Kidney tubule cell (primary cell): Measurements from ENCODE around the gene SCAF4.
"Not testable (repeated sequence)": the region's sequence is repeated elsewhere in the genome, so short reads cannot be mapped to it uniquely, and the experiment has no call there.

Experiments used
- DNase-seq: peaks from one replicate; pipeline ENCODE4 v3.0.0-alpha.2; 2018; ENCODE audit warnings: low spot score

SCAF4 gene, protein sequence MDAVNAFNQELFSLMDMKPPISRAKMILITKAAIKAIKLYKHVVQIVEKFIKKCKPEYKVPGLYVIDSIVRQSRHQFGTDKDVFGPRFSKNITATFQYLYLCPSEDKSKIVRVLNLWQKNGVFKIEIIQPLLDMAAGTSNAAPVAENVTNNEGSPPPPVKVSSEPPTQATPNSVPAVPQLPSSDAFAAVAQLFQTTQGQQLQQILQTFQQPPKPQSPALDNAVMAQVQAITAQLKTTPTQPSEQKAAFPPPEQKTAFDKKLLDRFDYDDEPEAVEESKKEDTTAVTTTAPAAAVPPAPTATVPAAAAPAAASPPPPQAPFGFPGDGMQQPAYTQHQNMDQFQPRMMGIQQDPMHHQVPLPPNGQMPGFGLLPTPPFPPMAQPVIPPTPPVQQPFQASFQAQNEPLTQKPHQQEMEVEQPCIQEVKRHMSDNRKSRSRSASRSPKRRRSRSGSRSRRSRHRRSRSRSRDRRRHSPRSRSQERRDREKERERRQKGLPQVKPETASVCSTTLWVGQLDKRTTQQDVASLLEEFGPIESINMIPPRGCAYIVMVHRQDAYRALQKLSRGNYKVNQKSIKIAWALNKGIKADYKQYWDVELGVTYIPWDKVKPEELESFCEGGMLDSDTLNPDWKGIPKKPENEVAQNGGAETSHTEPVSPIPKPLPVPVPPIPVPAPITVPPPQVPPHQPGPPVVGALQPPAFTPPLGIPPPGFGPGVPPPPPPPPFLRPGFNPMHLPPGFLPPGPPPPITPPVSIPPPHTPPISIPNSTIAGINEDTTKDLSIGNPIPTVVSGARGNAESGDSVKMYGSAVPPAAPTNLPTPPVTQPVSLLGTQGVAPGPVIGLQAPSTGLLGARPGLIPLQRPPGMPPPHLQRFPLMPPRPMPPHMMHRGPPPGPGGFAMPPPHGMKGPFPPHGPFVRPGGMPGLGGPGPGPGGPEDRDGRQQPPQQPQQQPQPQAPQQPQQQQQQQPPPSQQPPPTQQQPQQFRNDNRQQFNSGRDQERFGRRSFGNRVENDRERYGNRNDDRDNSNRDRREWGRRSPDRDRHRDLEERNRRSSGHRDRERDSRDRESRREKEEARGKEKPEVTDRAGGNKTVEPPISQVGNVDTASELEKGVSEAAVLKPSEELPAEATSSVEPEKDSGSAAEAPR

GRCh38 chr21:31731857-31732596 lies at the start of gene SCAF4:
TSS of gene SCAF4 (minus strand) at chr21:31732118. CDS start at chr21:31731692, 426 bp downstream.
- peak; percentile 93 for DNase-seq

DNA sequence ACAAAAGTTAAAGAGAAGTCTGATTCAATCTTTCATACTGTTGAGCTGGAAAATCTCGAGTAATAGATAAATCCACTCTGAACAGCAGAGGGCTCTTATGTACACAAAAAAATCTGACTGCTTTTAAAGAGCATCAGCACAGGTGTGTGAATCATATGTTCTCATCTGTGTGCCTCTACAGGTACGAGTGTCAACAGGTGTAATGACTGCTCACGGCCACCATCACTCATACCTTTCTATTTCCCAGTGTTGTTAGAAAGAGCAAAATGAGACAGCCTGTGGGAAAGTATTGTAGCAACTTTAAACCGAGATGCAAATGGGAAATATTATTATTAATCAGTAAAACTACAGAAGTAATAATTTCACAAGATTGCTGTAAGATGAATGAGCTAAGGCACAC lies 49.0 kb upstream of the SCAF4 start:
- peak; percentile 35 for DNase-seq

GRCh38 chr21:31778546-31778945 lies 46.6 kb upstream of the SCAF4 start:
- no peak for DNase-seq

DNA sequence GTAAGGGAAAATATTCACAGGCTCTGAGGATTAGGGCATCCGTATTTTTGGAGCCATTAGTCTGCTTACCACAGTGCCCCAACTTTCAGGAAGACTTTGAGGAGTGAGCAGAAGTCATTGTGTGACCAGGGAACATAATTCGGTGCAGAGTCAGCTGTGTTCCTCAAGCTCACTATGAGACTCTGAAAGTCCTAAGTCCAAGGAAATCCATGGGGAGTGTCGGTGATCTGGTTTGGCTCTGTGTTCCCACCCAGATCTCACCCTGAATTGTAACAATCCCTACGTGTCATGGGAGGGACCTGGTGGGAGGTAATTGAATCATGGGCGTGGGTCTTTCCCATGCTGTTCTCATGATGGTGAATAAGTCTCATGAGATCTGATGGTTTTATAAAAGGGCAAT lies 45.9 kb upstream of the SCAF4 start:
- DNase-seq, result no peak

DNA sequence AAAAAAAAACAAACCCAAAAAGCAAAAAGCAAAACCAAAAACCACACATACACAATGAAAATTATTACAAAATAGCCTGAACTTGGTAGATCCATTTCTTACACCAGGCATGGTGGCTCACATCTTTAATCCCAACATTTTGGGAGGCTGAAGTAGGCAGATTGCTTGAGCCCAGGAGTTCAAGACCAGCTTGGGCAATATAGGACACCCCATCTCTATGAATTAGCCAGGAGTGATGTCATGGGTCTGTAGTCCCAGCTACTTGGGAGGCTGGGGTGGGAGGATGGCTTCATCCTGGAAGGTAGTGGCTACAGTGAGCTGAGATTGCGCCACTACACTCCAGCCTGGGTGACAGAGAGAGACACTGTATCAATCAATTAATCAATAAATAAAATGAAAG lies 42.1 kb upstream of the SCAF4 start:
- DNase-seq, result no peak

GRCh38 chr21:31772674-31773555 lies 41.0 kb upstream of the SCAF4 start:
- no peak for DNase-seq

DNA sequence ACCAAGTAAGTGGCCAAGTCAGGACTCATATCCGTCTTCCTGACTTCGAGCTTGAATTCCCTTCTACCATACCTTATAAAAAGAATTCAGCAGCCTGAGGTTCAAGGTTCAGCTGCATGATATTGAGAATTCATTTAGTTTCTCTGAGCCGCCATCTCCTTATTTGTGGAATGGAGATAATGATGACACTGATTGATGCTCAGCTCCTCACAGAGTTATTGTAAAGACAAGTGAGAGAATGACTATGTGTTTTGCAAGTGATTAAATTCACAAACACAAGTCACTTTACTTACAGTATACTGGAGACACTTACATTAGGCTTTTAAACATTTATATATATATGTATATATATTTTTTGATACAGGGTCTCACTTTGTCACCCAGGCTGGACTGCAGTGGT lies 39.8 kb upstream of the SCAF4 start:
- no peak for DNase-seq

GRCh38 chr21:31768710-31769109 lies 36.8 kb upstream of the SCAF4 start:
- DNase-seq, result no peak

GRCh38 chr21:31766899-31767298 lies 35.0 kb upstream of the SCAF4 start:
- DNase-seq, result no peak

GRCh38 chr21:31765850-31766249 lies 33.9 kb upstream of the SCAF4 start:
- DNase-seq, result not testable (repeated sequence)

GRCh38 chr21:31760931-31761330 lies 29.0 kb upstream of the SCAF4 start:
- DNase-seq, result no peak

- DNase-seq, result no peak
These were observed 24.9 kb upstream of the SCAF4 start for GRCh38 chr21:31756787-31757186.

GRCh38 chr21:31755027-31755426 lies 23.1 kb upstream of the SCAF4 start:
- no peak for DNase-seq

DNA sequence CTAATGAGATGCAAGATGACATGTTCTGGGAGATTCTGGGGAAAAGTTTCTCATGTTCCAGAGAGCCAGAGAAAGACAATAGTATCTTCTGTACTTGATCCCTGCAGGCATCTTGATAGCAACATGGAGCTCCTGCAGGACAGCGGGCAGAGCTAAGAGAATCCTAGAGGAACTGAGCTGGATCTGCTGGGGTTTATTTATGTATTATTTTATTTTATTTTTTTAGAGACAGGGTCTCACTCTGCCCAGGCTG lies 22.7 kb upstream of the SCAF4 start:
- no peak for DNase-seq

- no peak for DNase-seq
These were observed 22.2 kb upstream of the SCAF4 start for GRCh38 chr21:31753949-31754707.

DNA sequence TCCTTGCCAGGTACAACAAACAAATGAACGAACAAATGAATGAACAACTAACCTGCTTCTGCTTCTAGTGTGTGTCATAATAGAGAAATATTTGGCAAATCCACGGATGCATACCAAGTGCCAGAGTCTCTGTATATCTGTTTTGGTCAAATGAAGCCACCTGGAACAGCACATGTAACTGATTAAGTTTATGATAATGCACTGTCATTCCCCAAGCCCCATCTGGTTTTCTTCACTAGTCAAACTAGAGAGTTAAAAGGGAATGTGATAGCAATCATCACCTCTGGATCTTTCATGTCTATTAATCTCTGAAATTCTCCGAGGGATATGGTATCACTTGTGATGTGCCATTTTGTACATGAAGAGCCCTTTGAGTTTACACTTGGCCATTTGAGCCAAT lies 21.0 kb upstream of the SCAF4 start:
- peak; percentile 34 for DNase-seq

DNA sequence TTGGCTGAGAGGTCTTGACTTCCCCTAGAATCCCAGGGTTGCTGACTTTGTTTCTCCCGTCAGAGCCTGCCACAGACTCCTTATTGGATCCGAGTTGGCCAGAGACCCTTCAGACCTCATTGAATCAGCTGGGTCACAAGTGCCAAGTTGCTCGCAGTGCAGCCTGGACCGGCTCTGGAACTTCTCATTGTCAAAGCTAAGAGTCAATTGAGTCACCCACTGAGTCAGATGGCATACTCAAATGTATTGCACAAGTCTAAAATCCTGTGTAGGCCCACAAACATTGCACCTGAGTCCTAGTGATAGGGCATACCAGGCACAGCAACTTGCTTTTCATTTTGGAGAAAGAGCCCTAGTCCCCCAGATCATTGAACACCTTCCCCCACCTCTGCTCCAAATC lies 20.4 kb upstream of the SCAF4 start:
- peak; percentile 60 for DNase-seq

DNA sequence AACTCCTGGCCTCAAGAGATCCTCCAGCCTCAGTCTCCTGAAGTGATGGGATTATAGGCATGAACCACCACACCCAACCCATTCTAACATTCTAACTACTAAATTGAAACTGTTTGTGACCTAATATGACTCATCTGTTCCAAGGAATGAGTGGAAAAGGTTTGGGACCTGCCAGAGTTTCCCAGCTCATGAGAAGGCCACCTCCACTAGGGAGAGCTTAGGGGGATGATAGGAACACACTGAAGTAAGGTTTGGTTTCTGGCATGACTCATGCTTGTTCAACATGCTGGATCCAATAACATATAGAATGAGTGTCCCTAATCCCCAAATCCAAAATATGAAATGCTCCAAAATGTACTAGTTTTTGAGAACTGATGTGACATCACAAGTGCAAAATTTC lies 18.9 kb upstream of the SCAF4 start:
- peak; percentile 48 for DNase-seq

- no peak for DNase-seq
These were observed 12.4 kb upstream of the SCAF4 start for GRCh38 chr21:31744182-31744800.

GRCh38 chr21:31743712-31744111 lies 11.8 kb upstream of the SCAF4 start:
- no peak for DNase-seq
